IMR-90 (cell line): ENCODE measurements around the gene ZNF175. TPM values are rescaled to one million over a fixed set of nuclear protein-coding genes. Genes with fewer than 3 reads are reported as not detected.

Experiments
- ATAC-seq: fragments of 200-7000 bp; cut with Tn5 transposase; 2 replicates; pipeline ENCODE4 v1.9.1; 2020; ENCODE audit warnings: low read depth, mild to moderate bottlenecking, moderate library complexity
- BruUV-seq: library from RNA; stranded (reverse); fragments of 400-500 nt; replicated peaks from 2 replicates; lab custom pipeline; 2021; lab: Mats Ljungman, UMichigan
- CTCF ChIA-PET: fragments of 300-600 bp; formaldehyde crosslinking; extraction: SDS; loops from one replicate; lab custom pipeline; 2021; ENCODE audit warnings: antibody characterized with exemption; lab: Yijun Ruan, JAX
- POLR2A ChIA-PET: fragments of 300-600 bp; sonication (Branson Sonifier 250); formaldehyde crosslinking; loops from one replicate; lab custom pipeline; 2022; ENCODE audit warnings: antibody characterized with exemption; ENCODE audit not compliant: unreplicated experiment; lab: Charles Lee
- DNase-seq: peaks from one replicate; pipeline ENCODE4 v3.0.0; 2013
- H2AFZ ChIP-seq: replicated peaks from 2 replicates; pipeline ENCODE3; 2013; ENCODE audit warnings: low read length, mild to moderate bottlenecking; ENCODE audit not compliant: poor library complexity
- H2AK5ac ChIP-seq: 2 replicates; pipeline ENCODE4 v1.6.1; 2013; ENCODE audit warnings: low read depth, low read length, inconsistent platforms
- H2AK9ac ChIP-seq: replicated peaks from 2 replicates; pipeline ENCODE3; 2013; ENCODE audit warnings: mild to moderate bottlenecking, low read depth, low read length, moderate library complexity; ENCODE audit not compliant: poor library complexity
- H2BK120ac ChIP-seq: 2 replicates; pipeline ENCODE4 v1.6.1; 2013; ENCODE audit warnings: low read depth, low read length, inconsistent platforms
- H2BK15ac ChIP-seq: 3 replicates; pipeline ENCODE4 v1.6.1; 2013; ENCODE audit warnings: low read depth, low read length, inconsistent platforms
- H2BK20ac ChIP-seq: 2 replicates; pipeline ENCODE4 v1.6.1; 2013; ENCODE audit warnings: low read depth, mild to moderate bottlenecking, inconsistent platforms, low read length, moderate library complexity
- H2BK5ac ChIP-seq: 2 replicates; pipeline ENCODE4 v1.6.1; 2013; ENCODE audit warnings: mild to moderate bottlenecking, low read depth, low read length, inconsistent platforms; ENCODE audit not compliant: poor library complexity, severe bottlenecking
- H3K14ac ChIP-seq: replicated peaks from 2 replicates; pipeline ENCODE4 v1.6.1; 2013; ENCODE audit warnings: low read depth, low read length, inconsistent platforms
- H3K18ac ChIP-seq: 2 replicates; pipeline ENCODE4 v1.6.1; 2013; ENCODE audit warnings: low read depth, low read length, control low read depth
- H3K23ac ChIP-seq: 2 replicates; pipeline ENCODE4 v1.6.1; 2013; ENCODE audit warnings: low read depth, low read length, inconsistent platforms
- H3K27ac ChIP-seq: 2 replicates; pipeline ENCODE4 v1.5.1; 2013; ENCODE audit warnings: mild to moderate bottlenecking, control low read depth, low read length; ENCODE audit not compliant: insufficient read depth
- H3K27me3 ChIP-seq: 2 replicates; pipeline ENCODE4 v1.6.1; 2013; ENCODE audit warnings: low read length; ENCODE audit not compliant: control insufficient read depth, insufficient read depth
- H3K36me3 ChIP-seq: 2 replicates; pipeline ENCODE4 v1.6.1; 2013; ENCODE audit warnings: low read length, mixed read lengths; ENCODE audit not compliant: control insufficient read depth, insufficient read depth
- H3K4ac ChIP-seq: 2 replicates; pipeline ENCODE4 v1.6.1; 2013; ENCODE audit warnings: low read depth, low read length, inconsistent platforms
- H3K4me1 ChIP-seq: 2 replicates; pipeline ENCODE4 v1.6.1; 2013; ENCODE audit warnings: low read length, mixed read lengths; ENCODE audit not compliant: control insufficient read depth, insufficient read depth
- H3K4me2 ChIP-seq: 2 replicates; pipeline ENCODE4 v1.6.1; 2013; ENCODE audit warnings: low read depth, mild to moderate bottlenecking, control low read depth, low read length, moderate library complexity
- H3K4me3 ChIP-seq: 2 replicates; pipeline ENCODE4 v1.5.1; 2013; ENCODE audit warnings: low read depth, mild to moderate bottlenecking, control low read depth, low read length, moderate library complexity; ENCODE audit not compliant: insufficient read depth
- H3K56ac ChIP-seq: 2 replicates; pipeline ENCODE4 v1.6.1; 2013; ENCODE audit warnings: low read length, inconsistent platforms; ENCODE audit not compliant: insufficient read depth; ENCODE audit errors: extremely low read depth
- H3K79me1 ChIP-seq, 2 experiments: 2 replicates each; pipeline ENCODE4 v1.6.1; 2013; ENCODE audit warnings: low read length in 2 of 2, inconsistent platforms in 1 of 2, low read depth in 1 of 2
- H3K9ac ChIP-seq: 2 replicates; pipeline ENCODE4 v1.6.1; 2013; ENCODE audit warnings: low read depth, low read length, control low read depth
- H3K9me1 ChIP-seq: 2 replicates; pipeline ENCODE4 v1.6.1; 2013; ENCODE audit warnings: low read length, inconsistent platforms; ENCODE audit not compliant: insufficient read depth
- H3K9me3 ChIP-seq: 2 replicates; pipeline ENCODE4 v1.6.1; 2013; ENCODE audit warnings: low read length; ENCODE audit not compliant: control insufficient read depth, insufficient read depth
- H4K20me1 ChIP-seq: 2 replicates; pipeline ENCODE4 v1.6.1; 2013; ENCODE audit warnings: low read length, inconsistent platforms; ENCODE audit not compliant: insufficient read depth
- H4K5ac ChIP-seq: 2 replicates; pipeline ENCODE4 v1.6.1; 2013; ENCODE audit warnings: mild to moderate bottlenecking, low read depth, low read length, control low read depth
- H4K8ac ChIP-seq, 2 experiments: 2 replicates each; pipeline ENCODE4 v1.6.1; 2013; ENCODE audit warnings: low read depth in 2 of 2, low read length in 2 of 2, control low read depth in 1 of 2, inconsistent platforms in 1 of 2
- H4K91ac ChIP-seq: 2 replicates; pipeline ENCODE4 v1.6.1; 2013; ENCODE audit warnings: low read depth, low read length, inconsistent platforms; ENCODE audit not compliant: insufficient read depth
- CHD1 ChIP-seq: IDR thresholded peaks from 2 replicates; pipeline ENCODE4 v1.6.1; 2012; ENCODE audit warnings: low read depth, low read length, improper control_type of control experiment
- MXI1 ChIP-seq: IDR thresholded peaks from 2 replicates; pipeline ENCODE4 v1.6.1; 2012; ENCODE audit warnings: low read depth, mild to moderate bottlenecking, low read length, moderate library complexity, borderline replicate concordance
- NFE2L2 ChIP-seq: fragments of 150-350 bp; IDR thresholded peaks from 2 replicates; pipeline ENCODE4 v1.6.1; 2016; ENCODE audit warnings: low read depth, mild to moderate bottlenecking, low read length
- WGBS, 2 experiments: methylation state at CpG; one replicate each; pipeline versions ENCODE4 v1.1.5 to v1.1.7; 2013; ENCODE audit warnings: missing lambda C conversion rate in 2 of 2; ENCODE audit not compliant: insufficient read length in 1 of 2; ENCODE audit errors: extremely low coverage in 2 of 2; 5-methylcytosine and 5-hydroxymethylcytosine counted together
- dilution Hi-C: fragments of 300-500 bp; cut with HindIII; formaldehyde crosslinking; loops from one replicate; pipeline ENCODE4 v1.14.3; 2018; ENCODE audit warnings: low sequenced_read_pairs; ENCODE audit not compliant: unreplicated experiment
- in situ Hi-C: fragments of 300-500 bp; cut with MboI; formaldehyde crosslinking; loops from 3 replicates; pipeline ENCODE4 v1.14.3; 2019; ENCODE audit warnings: low sequenced_read_pairs, inconsistent platforms, mixed read lengths
- intact Hi-C: fragments of 100-400 bp; cut with micrococcal nuclease; formaldehyde crosslinking; loops from 2 replicates; pipeline ENCODE4 v1.10.0; 2022
- polyA plus RNA-seq, 3 experiments: library from polyadenylated mRNA; depleted of rRNA; stranded (reverse); fragments of >200 nt; gene quantifications; 2 replicates each; pipeline ENCODE4 v1.2.3, GENCODE V29; 2012; ENCODE audit warnings: low replicate concordance in 1 of 3
- total RNA-seq: library from RNA; depleted of rRNA; stranded (reverse); fragments of >200 nt; gene quantifications from 2 replicates; pipeline ENCODE4 v1.2.3, GENCODE V29; 2012

ZNF175 gene
- total and polyA plus RNA-seq, 2 of the 4 experiments (the other 2 are of a cell fraction): 3.6 to 8.4 TPM

DNA sequence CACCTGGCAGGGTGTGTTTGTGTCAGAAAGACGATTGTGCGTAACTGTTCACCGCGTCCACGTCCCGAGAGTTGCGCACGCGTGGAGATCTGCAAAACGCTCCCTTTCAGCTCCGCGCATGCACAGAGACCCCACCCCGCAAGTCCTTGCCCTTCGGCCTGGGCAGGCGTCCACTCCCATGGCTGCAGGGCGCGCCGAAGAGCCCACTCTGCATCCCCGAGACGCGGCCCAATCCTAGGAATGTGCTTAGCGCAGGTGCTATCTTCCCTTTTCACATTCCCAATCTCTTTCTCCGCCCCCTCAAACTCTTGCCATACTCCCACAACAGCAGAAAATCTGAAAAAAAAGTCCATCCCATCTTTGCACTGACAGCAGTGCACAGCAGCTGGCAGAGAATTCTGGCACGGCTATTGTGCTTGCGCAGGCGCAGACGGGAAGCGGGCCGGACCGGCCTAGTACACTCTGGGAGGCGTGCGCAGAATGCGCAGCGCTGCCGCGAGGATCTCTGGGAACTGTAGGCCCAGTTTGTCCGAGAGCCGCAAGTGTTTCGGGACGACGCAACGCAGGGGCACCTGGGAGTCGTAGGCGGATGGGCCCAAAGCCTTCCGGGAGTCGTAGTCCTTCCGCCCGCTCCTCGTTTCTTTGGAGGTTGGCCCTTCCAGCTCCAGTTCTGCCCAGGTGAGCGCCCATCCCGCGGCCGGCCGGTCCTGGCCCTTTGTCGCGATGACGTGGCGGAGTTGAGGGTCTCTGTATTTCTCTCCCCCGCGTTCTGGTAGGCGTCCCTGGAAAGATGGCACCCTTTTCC lies 23.1 kb downstream of the ZNF175 start:
- WGBS, 2 experiments: 1% methylated on average over 33 of the region's 61 CpGs; no CpG with 5 or more reads in 1 of the 2 experiments
- Histone ChIP-seq H2BK20ac (no peak overlapping the region), H3K27ac (peak overlapping the region; percentile 48), H3K9me1 (peaks cover 6% of the 10 kb centered on the region), H3K36me3 (no peaks in the 10 kb centered on the region), H2AK5ac (no peak overlapping the region), H3K56ac (no peak overlapping the region), H3K4me2 (peak overlapping the region; percentile 92), H3K27me3 (no peaks in the 10 kb centered on the region), H3K14ac (peak overlapping the region; percentile 51), H3K4ac (peak overlapping the region; percentile 67), H3K4me1 (peaks cover 3% of the 10 kb centered on the region; the same call in 1 of the 2 replicates), H3K23ac (peak overlapping the region; percentile 28; the same call in 1 of the 2 replicates), H2AFZ (peak overlapping the region; percentile 99), H3K79me1 (peaks cover 0 to 4% of the 10 kb centered on the region in 2 experiments; a peak in 1 of 4 replicates), H2BK120ac (peak overlapping the region; percentile 25; the same call in 1 of the 2 replicates), H4K91ac (peak overlapping the region; percentile 35; the same call in 1 of the 2 replicates), H3K9ac (peak overlapping the region; percentile 61), H3K9me3 (no peaks in the 10 kb centered on the region), H3K4me3 (peak overlapping the region; percentile 66), H2AK9ac (peak overlapping the region; percentile 84), H2BK15ac (no peak overlapping the region), H2BK5ac (peak overlapping the region; percentile 32), H3K18ac (no peak overlapping the region), H4K5ac (peak overlapping the region; percentile 87), H4K8ac (peak overlapping the region; percentile 78 to 89; a peak in 3 of 4 replicates), H4K20me1 (no peaks in the 10 kb centered on the region)
- POLR2A ChIA-PET: interaction anchor here (0.6 kb wide), 2 partner anchors 97 to 606 kb away, joined by 3 to 4 read pairs; no protein-coding TSS in a partner anchor
- CTCF ChIA-PET: no interaction called here
- no TSS peak for BruUV-seq
- peak; percentile 97 for DNase-seq
- peak; percentile 62; the same call in 1 of the 2 replicates for TF ChIP-seq MXI1
- no peak for TF ChIP-seq CHD1
- TF ChIP-seq NFE2L2: no peak
- dilution Hi-C loops (no loop called here), in situ Hi-C loops (no loop called here), intact Hi-C loops (loop anchor here (1.0 to 5.0 kb wide), 3 partner anchors 23 to 487 kb away; partner anchors contain the start of genes CTU1 and ZNF175)
- ATAC-seq: peak; percentile 100
